Fibroblast of the aortic adventitia (primary cell): Measurements from ENCODE around the gene ACIN1. TPM values are rescaled to one million over a fixed set of nuclear protein-coding genes. Genes with fewer than 3 reads are reported as not detected.

Source experiments
- DNase-seq: peaks from one replicate; pipeline ENCODE4 v3.0.0-alpha.2; 2010; ENCODE audit warnings: low read depth
- H3K4me3 ChIP-seq: 2 replicates; pipeline ENCODE4 v1.5.1; 2011; ENCODE audit warnings: low read depth, mild to moderate bottlenecking, control low read depth, low read length, moderate library complexity
- total RNA-seq: library from RNA; depleted of rRNA; stranded (reverse); fragments of >200 nt; gene quantifications from 2 replicates; pipeline ENCODE4 v1.2.3, GENCODE V29; 2012; ENCODE audit warnings: low replicate concordance
- TF ChIP-seq, protein P1 (sequence below): IDR thresholded peaks from 2 replicates; pipeline ENCODE4 v1.5.1; 2011; ENCODE audit warnings: mild to moderate bottlenecking, low read length, control low read depth, inconsistent platforms; ENCODE audit not compliant: insufficient read depth

Gene ACIN1
- total RNA-seq, 1 donor, result 97.0 TPM

DNA sequence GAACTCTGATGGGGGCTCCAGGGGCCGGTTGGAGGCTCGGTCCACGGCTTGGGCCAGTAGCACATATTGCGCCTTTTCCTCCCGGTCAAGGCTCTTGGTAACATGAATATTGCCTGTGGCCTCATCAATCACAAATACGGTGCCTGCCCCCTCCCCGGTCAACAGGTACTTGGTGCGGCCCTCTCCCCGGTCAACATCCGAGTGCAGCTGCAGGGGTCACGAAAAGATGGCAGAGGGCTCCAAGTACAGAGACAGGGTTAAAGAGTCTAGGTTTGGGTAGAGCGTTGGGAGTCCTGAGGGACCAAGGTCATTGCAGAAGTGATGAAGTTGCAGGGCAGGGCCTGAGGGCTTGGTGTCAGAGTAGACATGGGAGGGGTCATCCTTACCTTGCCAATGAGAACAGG lies 39.8 kb downstream of the ACIN1 start:
- DNase-seq, result no peak
- H3K4me3 ChIP-seq, result no peak overlapping the region
- TF ChIP-seq, protein P1, sequence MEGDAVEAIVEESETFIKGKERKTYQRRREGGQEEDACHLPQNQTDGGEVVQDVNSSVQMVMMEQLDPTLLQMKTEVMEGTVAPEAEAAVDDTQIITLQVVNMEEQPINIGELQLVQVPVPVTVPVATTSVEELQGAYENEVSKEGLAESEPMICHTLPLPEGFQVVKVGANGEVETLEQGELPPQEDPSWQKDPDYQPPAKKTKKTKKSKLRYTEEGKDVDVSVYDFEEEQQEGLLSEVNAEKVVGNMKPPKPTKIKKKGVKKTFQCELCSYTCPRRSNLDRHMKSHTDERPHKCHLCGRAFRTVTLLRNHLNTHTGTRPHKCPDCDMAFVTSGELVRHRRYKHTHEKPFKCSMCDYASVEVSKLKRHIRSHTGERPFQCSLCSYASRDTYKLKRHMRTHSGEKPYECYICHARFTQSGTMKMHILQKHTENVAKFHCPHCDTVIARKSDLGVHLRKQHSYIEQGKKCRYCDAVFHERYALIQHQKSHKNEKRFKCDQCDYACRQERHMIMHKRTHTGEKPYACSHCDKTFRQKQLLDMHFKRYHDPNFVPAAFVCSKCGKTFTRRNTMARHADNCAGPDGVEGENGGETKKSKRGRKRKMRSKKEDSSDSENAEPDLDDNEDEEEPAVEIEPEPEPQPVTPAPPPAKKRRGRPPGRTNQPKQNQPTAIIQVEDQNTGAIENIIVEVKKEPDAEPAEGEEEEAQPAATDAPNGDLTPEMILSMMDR, result no peak

DNA sequence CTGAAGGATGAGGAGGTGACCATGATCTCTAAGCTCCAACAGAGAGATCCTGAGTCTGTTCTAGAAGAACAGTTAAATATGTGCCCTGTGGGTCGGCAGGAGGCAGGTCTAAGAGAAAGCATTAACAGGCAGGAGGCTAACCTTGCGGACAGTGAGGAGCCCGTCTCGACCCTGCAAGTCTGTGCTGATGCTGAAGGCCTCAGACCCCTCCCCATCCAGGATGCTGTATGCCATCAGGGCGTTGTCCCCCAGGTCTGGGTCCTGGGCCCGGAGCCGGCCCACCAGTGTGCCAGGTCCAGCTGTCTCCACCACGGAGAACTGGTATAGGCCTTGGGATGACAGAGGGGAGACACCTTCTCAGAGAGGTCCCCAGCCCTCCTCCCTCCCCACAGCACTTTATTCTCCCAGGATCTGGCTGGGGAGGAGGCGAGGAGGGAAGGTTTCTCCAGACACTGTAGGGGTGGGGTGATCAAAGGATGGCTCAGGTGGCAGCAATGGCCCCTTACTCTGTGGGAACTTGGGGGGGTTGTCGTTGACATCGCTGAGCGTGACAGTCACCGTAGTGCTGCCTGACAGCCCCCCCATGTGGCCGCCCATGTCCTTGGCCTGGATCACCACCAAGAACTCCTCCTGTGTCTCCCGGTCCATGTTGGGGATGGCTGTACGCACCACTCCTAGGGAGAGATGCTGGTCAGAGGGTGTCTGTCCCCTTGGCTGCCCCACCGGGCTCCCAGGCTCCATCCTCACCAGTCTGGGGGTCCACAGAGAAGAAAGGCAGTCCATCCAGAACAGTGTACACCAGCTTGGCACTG lies 40.7 kb downstream of the ACIN1 start:
- DNase-seq, result no peak
- H3K4me3 ChIP-seq, result no peak overlapping the region
- TF ChIP-seq, protein P1, result no peak

DNA sequence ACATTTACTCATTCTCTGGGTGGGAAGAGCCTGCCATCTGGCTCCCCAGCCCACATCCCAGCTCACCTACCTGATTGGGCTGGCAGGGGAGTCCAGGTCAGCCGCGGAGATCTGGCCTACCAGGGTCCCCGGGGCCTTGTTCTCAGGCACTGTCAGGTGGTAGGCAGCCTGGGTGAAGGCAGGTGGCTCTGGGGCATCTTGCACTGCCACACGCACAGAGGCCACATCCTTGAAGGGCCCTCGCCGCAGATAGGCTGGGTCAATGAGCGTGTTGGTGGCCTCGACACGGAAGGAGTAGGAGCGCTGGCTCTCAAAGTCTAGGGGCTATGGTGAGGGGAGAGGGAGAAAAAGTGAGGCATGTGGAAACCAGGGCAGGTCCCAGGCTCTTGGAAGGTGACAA lies 41.5 kb downstream of the ACIN1 start:
- TF ChIP-seq, protein P1, result no peak
- no peak overlapping the region for H3K4me3 ChIP-seq
- DNase-seq, result no peak

DNA sequence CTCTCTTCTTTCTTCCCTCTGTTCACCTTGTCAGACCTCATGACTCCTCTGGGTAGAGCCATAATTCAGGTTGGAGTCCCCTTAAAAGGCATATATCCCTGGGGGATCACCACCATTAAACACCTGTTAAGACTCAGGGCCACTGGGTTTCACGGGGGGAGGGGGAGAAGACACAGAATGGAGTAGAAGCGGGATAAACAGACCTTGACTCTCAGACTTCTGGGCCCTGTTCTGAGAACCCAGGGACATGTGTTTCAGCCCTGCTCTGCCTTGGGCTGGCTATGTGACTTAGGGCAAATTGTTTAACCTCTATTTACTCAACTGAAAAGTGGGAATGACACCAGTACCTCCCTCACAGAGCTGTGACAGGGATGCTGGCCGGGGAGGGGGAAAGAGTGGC lies 42.3 kb downstream of the ACIN1 start:
- H3K4me3 ChIP-seq, result no peak overlapping the region
- TF ChIP-seq, protein P1, result no peak
- no peak for DNase-seq

DNA sequence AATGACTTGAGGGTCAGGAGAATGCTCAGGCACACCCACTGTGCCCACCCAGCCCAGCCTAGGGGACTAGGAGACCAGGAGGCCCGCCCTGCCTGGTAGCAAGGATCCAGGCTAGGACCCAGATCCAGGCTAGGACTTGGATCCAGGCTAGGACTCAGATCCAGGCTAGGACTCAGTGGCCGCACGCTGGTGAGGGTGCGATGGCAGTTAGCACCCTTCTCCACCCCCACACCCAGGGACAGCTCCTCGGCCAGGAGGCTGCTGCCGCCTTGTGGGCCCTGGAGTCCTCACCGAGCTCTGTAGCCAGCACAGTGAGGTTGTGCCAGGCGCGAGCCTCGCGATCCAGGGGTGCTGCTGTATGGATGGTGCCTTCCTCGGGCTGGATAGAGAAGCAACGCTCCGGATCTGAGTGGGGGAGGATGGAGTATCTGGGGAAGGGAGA lies 42.7 kb downstream of the ACIN1 start:
- DNase-seq, result peak; percentile 12
- no peak overlapping the region for H3K4me3 ChIP-seq
- TF ChIP-seq, protein P1, result peak; percentile 37

DNA sequence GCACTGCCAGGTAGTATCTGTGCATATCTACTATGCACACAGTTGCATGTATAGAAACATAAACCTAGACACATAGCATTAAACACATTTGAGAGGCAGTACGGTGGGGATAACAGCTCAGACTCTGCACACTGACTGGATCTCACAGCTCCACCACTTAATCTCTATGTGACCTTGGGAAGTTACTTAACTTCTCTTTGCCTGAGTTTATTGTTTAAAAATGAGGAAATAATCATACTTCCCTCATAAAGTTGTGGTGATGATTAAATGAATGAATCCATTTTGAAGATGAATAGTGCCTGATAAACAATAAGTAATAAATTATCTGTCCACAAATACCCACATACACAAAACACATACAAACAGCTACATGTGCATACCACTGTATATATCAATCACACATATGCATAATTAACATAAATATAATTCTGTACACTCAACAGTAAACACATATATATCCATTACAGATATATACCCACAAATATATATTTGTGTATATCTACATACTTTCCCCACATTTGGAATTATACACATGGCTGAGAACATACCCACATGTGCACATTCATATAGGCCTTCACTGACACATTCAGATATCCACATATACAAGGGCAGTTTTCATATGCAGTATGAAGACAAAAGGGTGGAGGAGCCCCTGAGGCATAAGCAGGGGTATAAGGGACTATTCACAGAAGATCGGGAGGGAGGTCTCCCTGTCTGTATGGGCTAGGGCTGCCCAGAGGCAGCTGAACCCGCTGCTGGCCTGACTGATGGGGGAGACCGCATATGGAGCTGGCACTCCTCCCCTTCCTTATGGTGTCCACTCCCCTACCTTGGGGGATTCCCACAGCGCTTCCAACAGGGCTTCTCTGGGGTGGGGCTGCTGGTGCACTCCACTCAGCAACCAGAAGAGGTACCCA lies 43.5 kb downstream of the ACIN1 start:
- DNase-seq, result no peak
- TF ChIP-seq, protein P1, result no peak
- H3K4me3 ChIP-seq, result no peak overlapping the region
